Testis (tissue), 5 donors: ENCODE measurements around the gene GLMP. TPM values are rescaled to one million over a fixed set of nuclear protein-coding genes. Genes with fewer than 3 reads are reported as not detected.

Experiments used
- DNase-seq: peaks from one replicate; pipeline ENCODE4 v3.0.0-alpha.2; 2019
- H3K27ac ChIP-seq, 2 donors: fragments of 200-600 bp; sonication (generic); one replicate each; pipeline ENCODE4 v1.5.1; 2019
- H3K27me3 ChIP-seq: fragments of 200-600 bp; sonication (generic); one replicate; pipeline ENCODE4 v1.5.1; 2019
- H3K36me3 ChIP-seq: fragments of 200-600 bp; sonication (generic); one replicate; pipeline ENCODE4 v1.5.1; 2017; ENCODE audit warnings: low read depth; ENCODE audit errors: missing control alignments
- H3K4me1 ChIP-seq: fragments of 200-600 bp; sonication (generic); one replicate; pipeline ENCODE4 v1.5.1; 2019
- H3K4me3 ChIP-seq, 2 donors: fragments of 200-600 bp; sonication (generic); one replicate each; pipeline ENCODE4 v1.5.1; 2017 to 2019
- H3K9me3 ChIP-seq: fragments of 200-600 bp; sonication (generic); one replicate; pipeline ENCODE4 v1.5.1; 2017
- POLR2A ChIP-seq: fragments of 450-650 bp; IDR thresholded peaks from one replicate; pipeline ENCODE4 v1.6.1; 2017; ENCODE audit warnings: antibody characterized with exemption, mild to moderate bottlenecking, moderate library complexity
- WGBS, 2 donors: methylation state at CpG; one replicate each; pipeline ENCODE4 v1.1.5; 2018; 5-methylcytosine and 5-hydroxymethylcytosine counted together
- intact Hi-C: fragments of 100-400 bp; cut with DNase I; formaldehyde crosslinking; loops from one replicate; pipeline ENCODE4 v1.15.1; 2023; ENCODE audit warnings: low total_unique reads
- long read RNA-seq, 2 donors: transcript quantifications; one replicate each; lab custom pipeline, GENCODE V29; 2026
- polyA plus RNA-seq: library from polyadenylated mRNA; stranded (reverse); fragments of 350-450 nt; fragmentation: Illumina TruSeq; extraction: RNeasy Lipid Tissue Mini Kit (QIAGEN cat#74804); gene quantifications from one replicate; pipeline ENCODE4 v1.2.3, GENCODE V29; 2014; ENCODE audit warnings: low read depth, low replicate concordance; ENCODE audit not compliant: insufficient read depth
- total RNA-seq, 2 donors: library from RNA; depleted of rRNA; stranded (reverse); fragments of >200 nt; gene quantifications; one replicate each; pipeline ENCODE4 v1.2.3, GENCODE V29; 2016
- TF ChIP-seq, protein P1 (sequence below), 3 experiments: fragments of 450-650 bp in 2 of 3; fragments of 200-600 bp in 1 of 3; sonication (generic) in 1 of 3; IDR thresholded peaks; one replicate each; pipeline ENCODE4 v1.5.1; 2016 to 2019; ENCODE audit warnings: antibody characterized with exemption in 3 of 3, mild to moderate bottlenecking in 2 of 3, moderate library complexity in 1 of 3

GLMP gene
- total RNA-seq (10 to 100 TPM; 31.8 to 45.7 TPM), polyA plus RNA-seq (26.1 TPM)
- long read RNA-seq, donor 1, transcript GLMP-201 (6 exons, 1,604 nt), result major isoform, 10 of 10 reads
- long read RNA-seq, donor 1, partial matches to known transcripts, result 0 of 10 reads
- long read RNA-seq, donor 1, other reads (novel, unspliced or antisense), result 0 of 10 reads
- long read RNA-seq, donor 2, transcript GLMP-201 (6 exons, 1,604 nt), result major isoform, 7 of 18 reads
- long read RNA-seq, donor 2, partial matches to known transcripts, result 10 of 18 reads
- long read RNA-seq, donor 2, other reads (novel, unspliced or antisense), result 0 of 18 reads

GRCh38 chr1:156295391-156295947, at the start of gene GLMP:
Gene GLMP (minus strand): TSS chr1:156295679. CDS start chr1:156295645, 34 bp downstream.
- peak within 1 kb of the TSS; percentile 64 to 70 for H3K4me3 ChIP-seq
- peaks cover 4% of the 10 kb centered on the region for H3K4me1 ChIP-seq
- intact Hi-C loops, result no loop called here
- no peaks in the 10 kb centered on the region for H3K36me3 ChIP-seq
- H3K27ac ChIP-seq, result peak within 1 kb of the TSS; percentile 7 to 51
- no peaks in the 10 kb centered on the region for H3K9me3 ChIP-seq
- H3K27me3 ChIP-seq, result no peaks in the 10 kb centered on the region
- no peak for TF ChIP-seq POLR2A
- TF ChIP-seq, protein P1, sequence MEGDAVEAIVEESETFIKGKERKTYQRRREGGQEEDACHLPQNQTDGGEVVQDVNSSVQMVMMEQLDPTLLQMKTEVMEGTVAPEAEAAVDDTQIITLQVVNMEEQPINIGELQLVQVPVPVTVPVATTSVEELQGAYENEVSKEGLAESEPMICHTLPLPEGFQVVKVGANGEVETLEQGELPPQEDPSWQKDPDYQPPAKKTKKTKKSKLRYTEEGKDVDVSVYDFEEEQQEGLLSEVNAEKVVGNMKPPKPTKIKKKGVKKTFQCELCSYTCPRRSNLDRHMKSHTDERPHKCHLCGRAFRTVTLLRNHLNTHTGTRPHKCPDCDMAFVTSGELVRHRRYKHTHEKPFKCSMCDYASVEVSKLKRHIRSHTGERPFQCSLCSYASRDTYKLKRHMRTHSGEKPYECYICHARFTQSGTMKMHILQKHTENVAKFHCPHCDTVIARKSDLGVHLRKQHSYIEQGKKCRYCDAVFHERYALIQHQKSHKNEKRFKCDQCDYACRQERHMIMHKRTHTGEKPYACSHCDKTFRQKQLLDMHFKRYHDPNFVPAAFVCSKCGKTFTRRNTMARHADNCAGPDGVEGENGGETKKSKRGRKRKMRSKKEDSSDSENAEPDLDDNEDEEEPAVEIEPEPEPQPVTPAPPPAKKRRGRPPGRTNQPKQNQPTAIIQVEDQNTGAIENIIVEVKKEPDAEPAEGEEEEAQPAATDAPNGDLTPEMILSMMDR (IDR thresholded peaks at IDR 0.05), result no peak
- peak; percentile 82 for DNase-seq
- WGBS, 2 donors, result 14 to 25% methylated on average over 17 of the region's 17 CpGs

GRCh38 chr1:156344409-156344808, 48.9 kb upstream of the GLMP start:
- Histone ChIP-seq H3K36me3 (no peaks in the 10 kb centered on the region), H3K9me3 (no peaks in the 10 kb centered on the region), H3K4me1 (no peaks in the 10 kb centered on the region), H3K27me3 (no peaks in the 10 kb centered on the region), H3K4me3 (no peak overlapping the region), H3K27ac (no peak overlapping the region)
- no peak for DNase-seq
- 43 to 53% methylated on average over 3 of the region's 3 CpGs for WGBS, 2 donors
- intact Hi-C loops, result no loop called here
- no peak for TF ChIP-seq POLR2A
- TF ChIP-seq, protein P1 (IDR thresholded peaks at IDR 0.05), result no peak

DNA sequence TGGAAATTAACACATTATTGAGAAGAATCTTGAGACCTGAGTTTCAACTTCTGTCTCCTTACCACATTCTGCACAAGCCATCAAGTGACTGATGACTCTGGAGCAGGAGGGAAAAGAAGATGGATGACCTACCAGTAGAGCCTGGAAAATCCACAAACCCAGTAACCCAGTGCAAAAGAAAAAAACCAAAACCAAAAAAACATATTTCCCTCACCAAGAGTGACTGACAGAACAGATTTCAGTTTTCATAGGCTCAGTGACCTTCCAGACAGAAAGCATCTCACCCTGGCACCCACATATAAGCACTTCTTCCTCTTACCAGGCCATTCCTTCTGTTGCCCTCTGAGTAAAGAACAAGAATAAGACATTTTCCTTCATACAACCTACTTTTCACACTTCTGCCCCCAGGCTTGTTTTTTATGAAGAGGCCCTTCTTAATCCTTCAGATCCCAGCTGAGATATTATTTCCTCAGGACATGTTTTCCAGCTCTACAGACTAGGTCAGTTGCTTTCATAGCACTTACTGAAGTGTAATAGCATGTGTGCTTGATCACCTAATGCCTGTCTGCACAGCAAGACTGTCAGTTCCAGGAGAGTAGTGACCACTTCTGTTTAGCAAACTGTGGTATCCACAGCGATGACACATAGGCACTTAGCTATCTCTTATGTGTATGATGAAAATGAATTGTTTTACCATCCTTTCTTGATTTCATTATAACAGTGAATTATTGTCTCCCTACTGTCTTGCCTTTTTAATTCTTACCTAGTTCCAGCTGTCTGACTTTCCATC, 46.9 kb upstream of the GLMP start:
- no peak overlapping the region for H3K27ac ChIP-seq
- no peaks in the 10 kb centered on the region for H3K36me3 ChIP-seq
- DNase-seq, result no peak
- H3K9me3 ChIP-seq, result no peaks in the 10 kb centered on the region
- intact Hi-C loops, result no loop called here
- H3K4me3 ChIP-seq, result no peak overlapping the region
- no peaks in the 10 kb centered on the region for H3K4me1 ChIP-seq
- TF ChIP-seq, protein P1 (IDR thresholded peaks at IDR 0.05), result no peak
- TF ChIP-seq POLR2A, result no peak
- H3K27me3 ChIP-seq, result no peaks in the 10 kb centered on the region
- 88 to 93% methylated on average over 1 of the region's 1 CpG for WGBS, 2 donors

- Histone ChIP-seq H3K4me3 (peak within 1 kb of the TSS; percentile 80 to 96), H3K27ac (peak within 1 kb of the TSS; percentile 79 to 90), H3K36me3 (no peaks in the 10 kb centered on the region), H3K9me3 (no peaks in the 10 kb centered on the region), H3K27me3 (no peaks in the 10 kb centered on the region), H3K4me1 (peaks cover 6% of the 10 kb centered on the region)
- 0% methylated on average over 26 to 47 of the region's 47 CpGs for WGBS, 2 donors
- TF ChIP-seq, protein P1 (IDR thresholded peaks at IDR 0.05), result peak in 1 of 3 experiments; percentile 1
- TF ChIP-seq POLR2A, result no peak
- intact Hi-C loops, result no loop called here
- DNase-seq, result peak; percentile 100
These were observed 42.9 kb upstream of the GLMP start, which contains the start of the genes CCT3 and TSACC for GRCh38 chr1:156338180-156338976. Gene CCT3 (minus strand): TSS chr1:156338292. CDS start chr1:156338184, 108 bp downstream. Gene TSACC (plus strand): TSS chr1:156338526. CDS start chr1:156339758, 1,232 bp downstream.
